H9 (cell line): ENCODE results near the gene RXFP3. TPM values are rescaled to one million over a fixed set of nuclear protein-coding genes. Genes with fewer than 3 reads are reported as not detected.

ENCODE experiments used
- DNase-seq: peaks from one replicate; pipeline ENCODE4 v3.0.0-alpha.2; 2017
- H2AFZ ChIP-seq: one replicate; pipeline ENCODE4 v1.6.1; 2013; ENCODE audit warnings: mild to moderate bottlenecking, low read length, control low read depth, moderate library complexity
- H2AK5ac ChIP-seq: 2 replicates; pipeline ENCODE4 v1.6.1; 2013; ENCODE audit warnings: low read length, control low read depth, mixed read lengths; ENCODE audit not compliant: insufficient read length
- H2BK120ac ChIP-seq: one replicate; pipeline ENCODE4 v1.6.1; 2013; ENCODE audit warnings: low read depth, mild to moderate bottlenecking, low read length, control low read depth, inconsistent platforms; ENCODE audit not compliant: poor library complexity, severe bottlenecking
- H2BK12ac ChIP-seq: 2 replicates; pipeline ENCODE4 v1.6.1; 2013; ENCODE audit warnings: low read length, control low read depth, mixed read lengths, low read depth; ENCODE audit not compliant: insufficient read length
- H2BK15ac ChIP-seq: 2 replicates; pipeline ENCODE4 v1.6.1; 2013; ENCODE audit warnings: low read depth, low read length, control low read depth
- H2BK20ac ChIP-seq: one replicate; pipeline ENCODE4 v1.6.1; 2013; ENCODE audit warnings: low read depth, mild to moderate bottlenecking, low read length, control low read depth, inconsistent platforms; ENCODE audit not compliant: poor library complexity, severe bottlenecking
- H2BK5ac ChIP-seq: 2 replicates; pipeline ENCODE4 v1.6.1; 2013; ENCODE audit warnings: low read length, control low read depth, mixed read lengths; ENCODE audit not compliant: insufficient read length
- H3K14ac ChIP-seq: 2 replicates; pipeline ENCODE4 v1.6.1; 2013; ENCODE audit warnings: low read length, control low read depth; ENCODE audit not compliant: insufficient read depth
- H3K18ac ChIP-seq: 2 replicates; pipeline ENCODE4 v1.6.1; 2013; ENCODE audit warnings: low read depth, mild to moderate bottlenecking, mixed read lengths, low read length, control low read depth; ENCODE audit not compliant: insufficient read length
- H3K23ac ChIP-seq: 2 replicates; pipeline ENCODE4 v1.6.1; 2013; ENCODE audit warnings: low read length, control low read depth, mixed read lengths, low read depth; ENCODE audit not compliant: insufficient read length
- H3K23me2 ChIP-seq: 2 replicates; pipeline ENCODE4 v1.6.1; 2013; ENCODE audit warnings: low read depth, mild to moderate bottlenecking, mixed read lengths, low read length, control low read depth; ENCODE audit not compliant: insufficient read length, poor library complexity, severe bottlenecking
- H3K27ac ChIP-seq: 2 replicates; pipeline ENCODE4 v1.5.1; 2013; ENCODE audit warnings: low read length, control low read depth, mixed read lengths, low read depth; ENCODE audit not compliant: insufficient read length
- H3K27me3 ChIP-seq: 2 replicates; pipeline ENCODE4 v1.6.1; 2013; ENCODE audit warnings: low read length, control low read depth, inconsistent platforms; ENCODE audit not compliant: insufficient read depth
- H3K4ac ChIP-seq: 2 replicates; pipeline ENCODE4 v1.6.1; 2013; ENCODE audit warnings: low read depth, mild to moderate bottlenecking, control low read depth, inconsistent platforms, low read length, moderate library complexity
- H3K4me1 ChIP-seq: 2 replicates; pipeline ENCODE4 v1.6.1; 2013; ENCODE audit warnings: low read length, control low read depth, inconsistent platforms; ENCODE audit not compliant: insufficient read depth
- H3K4me2 ChIP-seq: 2 replicates; pipeline ENCODE4 v1.6.1; 2013; ENCODE audit warnings: low read length, control low read depth, mixed read lengths; ENCODE audit not compliant: insufficient read length, insufficient read depth
- H3K56ac ChIP-seq: 2 replicates; pipeline ENCODE4 v1.6.1; 2013; ENCODE audit warnings: low read depth, mild to moderate bottlenecking, mixed read lengths, low read length, control low read depth; ENCODE audit not compliant: insufficient read length
- H3K79me1 ChIP-seq: 2 replicates; pipeline ENCODE4 v1.6.1; 2013; ENCODE audit warnings: low read depth, mild to moderate bottlenecking, moderate library complexity, low read length, control low read depth, inconsistent platforms; ENCODE audit not compliant: insufficient read depth, poor library complexity, severe bottlenecking
- H3K79me2 ChIP-seq: 2 replicates; pipeline ENCODE4 v1.6.1; 2013; ENCODE audit warnings: low read length, control low read depth, inconsistent platforms; ENCODE audit not compliant: insufficient read depth
- H3K9ac ChIP-seq: 2 replicates; pipeline ENCODE4 v1.6.1; 2013; ENCODE audit warnings: low read length, control low read depth, mixed read lengths; ENCODE audit not compliant: insufficient read length; ENCODE audit errors: extremely low read depth
- H3K9me3 ChIP-seq: one replicate; pipeline ENCODE4 v1.6.1; 2013; ENCODE audit warnings: low read depth, low read length, inconsistent platforms; ENCODE audit not compliant: control insufficient read depth
- H3T11ph ChIP-seq: one replicate; pipeline ENCODE4 v1.6.1; 2013; ENCODE audit warnings: mild to moderate bottlenecking, low read length, control low read depth, inconsistent platforms
- H4K20me1 ChIP-seq: one replicate; pipeline ENCODE4 v1.6.1; 2013; ENCODE audit not compliant: control insufficient read depth, insufficient read length, insufficient read depth
- H4K5ac ChIP-seq: 2 replicates; pipeline ENCODE4 v1.6.1; 2013; ENCODE audit warnings: low read depth, mild to moderate bottlenecking, mixed read lengths, low read length, control low read depth; ENCODE audit not compliant: insufficient read length
- H4K8ac ChIP-seq: replicated peaks from 2 replicates; pipeline ENCODE4 v1.6.1; 2013; ENCODE audit warnings: low read length, control low read depth, mixed read lengths, low read depth; ENCODE audit not compliant: insufficient read length
- H4K91ac ChIP-seq: 2 replicates; pipeline ENCODE4 v1.6.1; 2013; ENCODE audit warnings: low read depth, mild to moderate bottlenecking, moderate library complexity, mixed read lengths, low read length, control low read depth; ENCODE audit not compliant: insufficient read length
- H3K27ac Mint-ChIP-seq, 3 experiments: 2 replicates in 2 of 3; 3 replicates in 1 of 3; pipeline ENCODE4 v1.8.0; 2020 to 2021; ENCODE audit warnings: mixed read lengths in 3 of 3, mild to moderate bottlenecking in 1 of 3, moderate library complexity in 1 of 3
- H3K27me3 Mint-ChIP-seq: 2 replicates; pipeline ENCODE4 v1.8.0; 2021; ENCODE audit warnings: low read depth, mild to moderate bottlenecking, moderate library complexity, mixed read lengths
- H3K36me3 Mint-ChIP-seq, 3 experiments: 2 replicates in 2 of 3; 3 replicates in 1 of 3; pipeline ENCODE4 v1.8.0; 2020 to 2021; ENCODE audit warnings: low read depth in 3 of 3, mixed read lengths in 3 of 3; ENCODE audit not compliant: insufficient read depth in 1 of 3
- H3K4me1 Mint-ChIP-seq, 2 experiments: 2 replicates each; pipeline ENCODE4 v1.8.0; 2020; ENCODE audit warnings: mixed read lengths in 2 of 2
- H3K4me3 Mint-ChIP-seq, 2 experiments: 2 replicates in 1 of 2; 3 replicates in 1 of 2; pipeline ENCODE4 v1.8.0; 2020 to 2021; ENCODE audit warnings: mild to moderate bottlenecking in 2 of 2, mixed read lengths in 2 of 2, moderate library complexity in 1 of 2
- H3K9me3 Mint-ChIP-seq, 2 experiments: 2 replicates in 1 of 2; 3 replicates in 1 of 2; pipeline ENCODE4 v1.8.0; 2020; ENCODE audit warnings: mild to moderate bottlenecking in 2 of 2, mixed read lengths in 2 of 2, moderate library complexity in 1 of 2
- WGBS: extraction: QIAGEN DNeasy Blood & Tissue Kit; methylation state at CpG from one replicate; pipeline ENCODE4 v1.1.7; 2013; ENCODE audit warnings: missing lambda C conversion rate, low lambda C conversion rate, mixed read lengths; ENCODE audit not compliant: insufficient read length; ENCODE audit errors: extremely low coverage; 5-methylcytosine and 5-hydroxymethylcytosine counted together
- total RNA-seq: library from RNA; stranded (reverse); gene quantifications from 2 replicates; pipeline ENCODE4 v1.2.1, GENCODE V29; 2021
- TF ChIP-seq, protein P1 (sequence below): fragments of 200-600 bp; sonication (generic); conservative IDR thresholded peaks from 3 replicates; pipeline ENCODE4 v1.8.0; 2021; ENCODE audit warnings: antibody characterized with exemption, mild to moderate bottlenecking

RXFP3 gene
- total RNA-seq, 1 experiment from 2014 or later = not detected

- Mint-ChIP-seq H3K4me1 (no peaks in the 10 kb centered on the region), H3K27me3 (peaks cover 1% of the 10 kb centered on the region), H3K9me3 (peaks cover 11 to 25% of the 10 kb centered on the region in 2 experiments), H3K4me3 (no peak overlapping the region), H3K36me3 (peaks cover 4 to 10% (median 7%) of the 10 kb centered on the region in 3 experiments; a peak in 5 of 7 replicates), H3K27ac (no peak overlapping the region)
- Histone ChIP-seq H3K27me3 (no peaks in the 10 kb centered on the region), H2BK5ac (no peak overlapping the region), H2AK5ac (no peak overlapping the region), H3K18ac (no peak overlapping the region), H3K14ac (no peak overlapping the region), H2AFZ (no peak overlapping the region), H3K4me2 (no peak overlapping the region), H3K27ac (no peak overlapping the region), H3K4me1 (no peaks in the 10 kb centered on the region), H3K79me1 (no peaks in the 10 kb centered on the region), H3T11ph (no peak overlapping the region), H3K79me2 (no peaks in the 10 kb centered on the region), H4K20me1 (no peaks in the 10 kb centered on the region), H3K56ac (no peak overlapping the region), H3K4ac (no peak overlapping the region), H3K23ac (no peak overlapping the region), H2BK12ac (no peak overlapping the region), H4K5ac (no peak overlapping the region), H4K91ac (no peak overlapping the region), H3K9ac (no peak overlapping the region), H3K9me3 (no peaks in the 10 kb centered on the region), H2BK15ac (no peak overlapping the region), H4K8ac (no peak overlapping the region), H2BK20ac (no peak overlapping the region), H2BK120ac (no peak overlapping the region), H3K23me2 (no peaks in the 10 kb centered on the region)
- TF ChIP-seq, protein P1, sequence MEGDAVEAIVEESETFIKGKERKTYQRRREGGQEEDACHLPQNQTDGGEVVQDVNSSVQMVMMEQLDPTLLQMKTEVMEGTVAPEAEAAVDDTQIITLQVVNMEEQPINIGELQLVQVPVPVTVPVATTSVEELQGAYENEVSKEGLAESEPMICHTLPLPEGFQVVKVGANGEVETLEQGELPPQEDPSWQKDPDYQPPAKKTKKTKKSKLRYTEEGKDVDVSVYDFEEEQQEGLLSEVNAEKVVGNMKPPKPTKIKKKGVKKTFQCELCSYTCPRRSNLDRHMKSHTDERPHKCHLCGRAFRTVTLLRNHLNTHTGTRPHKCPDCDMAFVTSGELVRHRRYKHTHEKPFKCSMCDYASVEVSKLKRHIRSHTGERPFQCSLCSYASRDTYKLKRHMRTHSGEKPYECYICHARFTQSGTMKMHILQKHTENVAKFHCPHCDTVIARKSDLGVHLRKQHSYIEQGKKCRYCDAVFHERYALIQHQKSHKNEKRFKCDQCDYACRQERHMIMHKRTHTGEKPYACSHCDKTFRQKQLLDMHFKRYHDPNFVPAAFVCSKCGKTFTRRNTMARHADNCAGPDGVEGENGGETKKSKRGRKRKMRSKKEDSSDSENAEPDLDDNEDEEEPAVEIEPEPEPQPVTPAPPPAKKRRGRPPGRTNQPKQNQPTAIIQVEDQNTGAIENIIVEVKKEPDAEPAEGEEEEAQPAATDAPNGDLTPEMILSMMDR = no peak
- no CpG with 5 or more reads among the region's 1 CpG for WGBS
- no peak for DNase-seq
Measured at GRCh38 chr5:33921002-33921401, 15.2 kb upstream of the RXFP3 start.
